HCT116 (cell line): ENCODE data around the gene MYBPC1. TPM values are rescaled to one million over a fixed set of nuclear protein-coding genes. Genes with fewer than 3 reads are reported as not detected.

Experiments
- ATAC-seq: fragments of 200-7000 bp; cut with Tn5 transposase; 2 replicates; pipeline ENCODE4 v1.9.1; 2020; ENCODE audit warnings: mild to moderate bottlenecking, moderate library complexity
- BruUV-seq: library from RNA; stranded (reverse); fragments of 400-500 nt; replicated peaks from 2 replicates; lab custom pipeline; 2021; lab: Mats Ljungman, UMichigan
- CTCF ChIA-PET: fragments of 300-600 bp; sonication (Branson Sonifier 250); formaldehyde crosslinking; loops from one replicate; lab custom pipeline; 2021; ENCODE audit warnings: antibody characterized with exemption; lab: Charles Lee
- POLR2A ChIA-PET: fragments of 300-600, 350-600 bp; sonication (Branson Sonifier 250); formaldehyde crosslinking; loops from one replicate; lab custom pipeline; 2021; ENCODE audit warnings: antibody characterized with exemption; lab: Charles Lee
- RAD21 ChIA-PET, 2 experiments: fragments of 300-600 bp; sonication (Branson Sonifier 250); formaldehyde crosslinking; loops; one replicate each; lab custom pipeline; 2023; ENCODE audit warnings: low total read pairs in 2 of 2; ENCODE audit not compliant: uncharacterized antibody in 2 of 2, unreplicated experiment in 2 of 2, low non-redundant PET in 1 of 2; lab: Charles Lee
- DNase-seq: peaks from one replicate; pipeline ENCODE4 v3.0.0-alpha.2; 2010; ENCODE audit warnings: low read depth, low spot score
- H2AFZ ChIP-seq: fragments of 200-600 bp; shearing (Covaris generic), sonication (generic); 2 replicates; pipeline ENCODE4 v1.6.1; 2017; ENCODE audit warnings: low read depth, mixed run types, mixed read lengths, antibody characterized with exemption, low read length; ENCODE audit not compliant: poor library complexity, severe bottlenecking
- H3K27ac ChIP-seq: 2 replicates; pipeline ENCODE4 v1.5.1; 2012; ENCODE audit warnings: low read depth, low read length
- H3K27me3 ChIP-seq: fragments of 200-600 bp; sonication (generic); 2 replicates; pipeline ENCODE4 v1.6.1; 2016; ENCODE audit warnings: mixed run types, low read length, mixed read lengths; ENCODE audit not compliant: insufficient read depth
- H3K36me3 ChIP-seq, 2 experiments: fragments of 200-500 bp in 1 of 2; fragments of 200-600 bp in 1 of 2; sonication (Bioruptor generic) in 1 of 2; sonication (generic) in 1 of 2; 2 replicates each; pipeline versions ENCODE4 v1.5.1 to v1.6.1; 2014 to 2016; ENCODE audit warnings: low read length in 2 of 2, inconsistent platforms in 1 of 2, mixed read lengths in 1 of 2, mixed run types in 1 of 2; ENCODE audit not compliant: insufficient read depth in 2 of 2, control insufficient read depth in 1 of 2
- H3K4me1 ChIP-seq, 2 experiments: fragments of 200-600 bp in 1 of 2; sonication (generic) in 1 of 2; 2 replicates each; pipeline versions ENCODE4 v1.5.1 to v1.6.1; 2012 to 2017; ENCODE audit warnings: low read length in 2 of 2, inconsistent platforms in 1 of 2, mild to moderate bottlenecking in 1 of 2, mixed read lengths in 1 of 2, mixed run types in 1 of 2, moderate library complexity in 1 of 2; ENCODE audit not compliant: insufficient read depth in 2 of 2, control insufficient read depth in 1 of 2
- H3K4me2 ChIP-seq: fragments of 200-600 bp; sonication (generic); 2 replicates; pipeline ENCODE4 v1.6.1; 2017; ENCODE audit warnings: mixed run types, low read length, mixed read lengths
- H3K4me3 ChIP-seq, 2 experiments: fragments of 200-600 bp in 1 of 2; sonication (generic) in 1 of 2; replicated peaks in 1 of 2; 2 replicates each; pipeline ENCODE4 v1.5.1; 2011 to 2016; ENCODE audit warnings: low read length in 2 of 2, control low read depth in 1 of 2, low read depth in 1 of 2, mild to moderate bottlenecking in 1 of 2, mixed read lengths in 1 of 2, mixed run types in 1 of 2
- H3K79me2 ChIP-seq: fragments of 200-600 bp; sonication (generic); 2 replicates; pipeline ENCODE4 v1.6.1; 2017; ENCODE audit warnings: mild to moderate bottlenecking, mixed run types, low read length, moderate library complexity, mixed read lengths; ENCODE audit not compliant: insufficient read depth
- H3K9ac ChIP-seq: fragments of 200-600 bp; sonication (generic); 2 replicates; pipeline ENCODE4 v1.6.1; 2016; ENCODE audit warnings: low read length, mixed read lengths
- H3K9me2 ChIP-seq: fragments of 200-600 bp; sonication (generic), shearing (Covaris generic); 2 replicates; pipeline ENCODE4 v1.6.1; 2017; ENCODE audit warnings: mixed run types, mild to moderate bottlenecking, moderate library complexity; ENCODE audit not compliant: insufficient read depth
- H3K9me3 ChIP-seq, 2 experiments: fragments of 200-500 bp in 1 of 2; fragments of 200-600 bp in 1 of 2; sonication (Bioruptor generic) in 1 of 2; sonication (generic) in 1 of 2; 2 replicates each; pipeline ENCODE4 v1.6.1; 2014 to 2017; ENCODE audit warnings: low read length in 2 of 2, mixed read lengths in 2 of 2, inconsistent platforms in 1 of 2, low read depth in 1 of 2, mild to moderate bottlenecking in 1 of 2, mixed run types in 1 of 2, moderate library complexity in 1 of 2; ENCODE audit not compliant: control insufficient read depth in 1 of 2, insufficient read depth in 1 of 2
- H4K20me1 ChIP-seq: fragments of 200-600 bp; sonication (generic), shearing (Covaris generic); 2 replicates; pipeline ENCODE4 v1.6.1; 2017; ENCODE audit warnings: mixed run types, mild to moderate bottlenecking, moderate library complexity; ENCODE audit not compliant: insufficient read depth
- EGR1 ChIP-seq: IDR thresholded peaks from 2 replicates; pipeline ENCODE4 v1.6.1; 2012; ENCODE audit warnings: low read depth
- FOSL1 ChIP-seq: IDR thresholded peaks from 2 replicates; pipeline ENCODE4 v1.6.1; 2012; ENCODE audit warnings: low read depth
- JUND ChIP-seq: IDR thresholded peaks from 2 replicates; pipeline ENCODE4 v1.6.1; 2012
- RAD21 ChIP-seq: IDR thresholded peaks from 2 replicates; pipeline ENCODE4 v1.6.1; 2012; ENCODE audit warnings: low read depth, mild to moderate bottlenecking
- SP1 ChIP-seq: IDR thresholded peaks from 2 replicates; pipeline ENCODE4 v1.6.1; 2012; ENCODE audit warnings: low read depth
- SRF ChIP-seq: IDR thresholded peaks from 2 replicates; pipeline ENCODE4 v1.6.1; 2012; ENCODE audit warnings: low read depth
- YY1 ChIP-seq: IDR thresholded peaks from 2 replicates; pipeline ENCODE4 v1.6.1; 2011; ENCODE audit warnings: low read length, low read depth, moderate library complexity, mild to moderate bottlenecking; ENCODE audit not compliant: insufficient replicate concordance; ENCODE audit errors: extremely low read depth
- ZNF274 ChIP-seq: fragments of 200-500 bp; sonication (Bioruptor generic); IDR thresholded peaks from 2 replicates; pipeline ENCODE4 v1.6.1; 2014; ENCODE audit warnings: mild to moderate bottlenecking, low read depth, low read length, inconsistent platforms
- intact Hi-C: fragments of 100-400 bp; cut with micrococcal nuclease; formaldehyde crosslinking; loops from 2 replicates; pipeline ENCODE4 v1.10.0; 2022
- total RNA-seq: library from RNA; stranded (reverse); gene quantifications from one replicate; pipeline ENCODE4 v1.2.1, GENCODE V29; 2021; ENCODE audit not compliant: unreplicated experiment
- TF ChIP-seq, protein P1 (sequence below): IDR thresholded peaks from 2 replicates; pipeline ENCODE4 v1.6.1; 2012; ENCODE audit warnings: low read depth
- TF ChIP-seq, protein P2 (sequence below): IDR thresholded peaks from 2 replicates; pipeline ENCODE4 v1.6.1; 2012
- TF ChIP-seq, protein P3 (sequence below), 3 experiments: fragments of 200-600 bp in 1 of 3; sonication (generic) in 1 of 3; IDR thresholded peaks in 2 of 3; conservative IDR thresholded peaks in 1 of 3; 2 replicates each; pipeline ENCODE4 v1.5.1; 2012 to 2017; ENCODE audit warnings: low read depth in 2 of 3, low read length in 2 of 3, antibody characterized with exemption in 1 of 3, borderline replicate concordance in 1 of 3, control low read depth in 1 of 3, mild to moderate bottlenecking in 1 of 3, mixed read lengths in 1 of 3, mixed run types in 1 of 3, moderate library complexity in 1 of 3; ENCODE audit not compliant: insufficient read depth in 1 of 3

MYBPC1 gene
- total RNA-seq, 1 experiment from 2014 or later: not detected

DNA sequence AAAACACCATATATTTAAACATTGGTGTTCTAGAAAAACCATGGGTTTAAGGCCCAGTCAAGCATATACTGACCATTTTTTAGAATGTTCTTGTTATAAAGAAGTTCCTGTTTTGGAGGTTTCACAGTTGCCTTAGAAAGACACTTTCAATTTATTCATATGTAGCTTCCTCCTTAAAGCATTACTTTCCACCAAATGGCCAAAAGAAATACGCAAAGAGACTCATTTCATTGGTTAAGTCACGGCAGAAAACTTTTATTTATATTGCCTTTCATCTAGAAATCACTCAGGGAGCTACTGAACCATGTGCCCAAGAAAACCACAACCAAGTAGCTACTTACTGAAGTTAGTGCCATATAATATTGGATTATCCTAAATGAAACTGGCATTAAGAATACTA, 40.0 kb downstream of the MYBPC1 start:
- intact Hi-C loops: no loop called here
- no peaks in the 10 kb centered on the region for H3K9me2 ChIP-seq
- no peaks in the 10 kb centered on the region for H3K4me1 ChIP-seq
- H3K4me3 ChIP-seq: no peak overlapping the region
- ChIA-PET POLR2A (no interaction called here), RAD21 (no interaction called here), CTCF (no interaction called here)
- TF ChIP-seq EGR1 (no peak), JUND (no peak)
- TF ChIP-seq, protein P1, sequence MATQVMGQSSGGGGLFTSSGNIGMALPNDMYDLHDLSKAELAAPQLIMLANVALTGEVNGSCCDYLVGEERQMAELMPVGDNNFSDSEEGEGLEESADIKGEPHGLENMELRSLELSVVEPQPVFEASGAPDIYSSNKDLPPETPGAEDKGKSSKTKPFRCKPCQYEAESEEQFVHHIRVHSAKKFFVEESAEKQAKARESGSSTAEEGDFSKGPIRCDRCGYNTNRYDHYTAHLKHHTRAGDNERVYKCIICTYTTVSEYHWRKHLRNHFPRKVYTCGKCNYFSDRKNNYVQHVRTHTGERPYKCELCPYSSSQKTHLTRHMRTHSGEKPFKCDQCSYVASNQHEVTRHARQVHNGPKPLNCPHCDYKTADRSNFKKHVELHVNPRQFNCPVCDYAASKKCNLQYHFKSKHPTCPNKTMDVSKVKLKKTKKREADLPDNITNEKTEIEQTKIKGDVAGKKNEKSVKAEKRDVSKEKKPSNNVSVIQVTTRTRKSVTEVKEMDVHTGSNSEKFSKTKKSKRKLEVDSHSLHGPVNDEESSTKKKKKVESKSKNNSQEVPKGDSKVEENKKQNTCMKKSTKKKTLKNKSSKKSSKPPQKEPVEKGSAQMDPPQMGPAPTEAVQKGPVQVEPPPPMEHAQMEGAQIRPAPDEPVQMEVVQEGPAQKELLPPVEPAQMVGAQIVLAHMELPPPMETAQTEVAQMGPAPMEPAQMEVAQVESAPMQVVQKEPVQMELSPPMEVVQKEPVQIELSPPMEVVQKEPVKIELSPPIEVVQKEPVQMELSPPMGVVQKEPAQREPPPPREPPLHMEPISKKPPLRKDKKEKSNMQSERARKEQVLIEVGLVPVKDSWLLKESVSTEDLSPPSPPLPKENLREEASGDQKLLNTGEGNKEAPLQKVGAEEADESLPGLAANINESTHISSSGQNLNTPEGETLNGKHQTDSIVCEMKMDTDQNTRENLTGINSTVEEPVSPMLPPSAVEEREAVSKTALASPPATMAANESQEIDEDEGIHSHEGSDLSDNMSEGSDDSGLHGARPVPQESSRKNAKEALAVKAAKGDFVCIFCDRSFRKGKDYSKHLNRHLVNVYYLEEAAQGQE: no peak
- H3K27me3 ChIP-seq: no peaks in the 10 kb centered on the region
- no TSS peak for BruUV-seq
- no peak for DNase-seq
- H3K27ac ChIP-seq: no peak overlapping the region
- H3K9ac ChIP-seq: no peak overlapping the region
- H4K20me1 ChIP-seq: no peaks in the 10 kb centered on the region
- H3K4me2 ChIP-seq: no peak overlapping the region
- ATAC-seq: no peak
- H2AFZ ChIP-seq: no peak overlapping the region
- H3K9me3 ChIP-seq: no peaks in the 10 kb centered on the region
- H3K79me2 ChIP-seq: no peaks in the 10 kb centered on the region
- no peaks in the 10 kb centered on the region for H3K36me3 ChIP-seq

DNA sequence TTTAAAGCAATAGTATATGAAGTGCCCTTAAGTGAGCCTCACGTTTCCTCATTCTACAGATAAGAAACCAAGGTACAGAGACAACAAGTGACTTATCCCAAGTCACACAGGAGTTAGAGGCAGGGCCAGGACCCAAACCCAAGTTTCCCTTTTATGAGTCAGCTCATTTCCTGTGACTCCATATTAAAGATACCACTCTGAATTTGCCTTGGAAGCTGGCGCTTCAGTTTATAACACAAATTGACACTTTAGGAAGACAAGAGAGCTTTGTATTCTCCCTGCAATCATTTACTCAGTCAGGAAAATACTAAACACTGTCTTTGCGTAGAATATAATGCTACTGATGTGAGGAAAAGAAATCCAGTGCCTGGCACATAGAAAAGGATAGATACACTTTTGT, 43.2 kb downstream of the MYBPC1 start:
- H3K9me3 ChIP-seq: no peaks in the 10 kb centered on the region
- DNase-seq: no peak
- no peaks in the 10 kb centered on the region for H3K27me3 ChIP-seq
- H2AFZ ChIP-seq: no peak overlapping the region
- H3K4me3 ChIP-seq: no peak overlapping the region
- no peaks in the 10 kb centered on the region for H3K9me2 ChIP-seq
- ChIA-PET CTCF (no interaction called here), RAD21 (no interaction called here), POLR2A (no interaction called here)
- no peaks in the 10 kb centered on the region for H4K20me1 ChIP-seq
- BruUV-seq: no TSS peak
- intact Hi-C loops: no loop called here
- H3K36me3 ChIP-seq: no peaks in the 10 kb centered on the region
- no peaks in the 10 kb centered on the region for H3K4me1 ChIP-seq
- no peak overlapping the region for H3K27ac ChIP-seq
- ATAC-seq: no peak
- H3K9ac ChIP-seq: no peak overlapping the region
- TF ChIP-seq EGR1 (no peak), ZNF274 (no peak), SP1 (no peak), RAD21 (no peak), FOSL1 (no peak), YY1 (no peak), SRF (no peak)
- TF ChIP-seq, protein P2, sequence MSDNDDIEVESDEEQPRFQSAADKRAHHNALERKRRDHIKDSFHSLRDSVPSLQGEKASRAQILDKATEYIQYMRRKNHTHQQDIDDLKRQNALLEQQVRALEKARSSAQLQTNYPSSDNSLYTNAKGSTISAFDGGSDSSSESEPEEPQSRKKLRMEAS: no peak
- TF ChIP-seq, protein P1: no peak
- TF ChIP-seq, protein P3, sequence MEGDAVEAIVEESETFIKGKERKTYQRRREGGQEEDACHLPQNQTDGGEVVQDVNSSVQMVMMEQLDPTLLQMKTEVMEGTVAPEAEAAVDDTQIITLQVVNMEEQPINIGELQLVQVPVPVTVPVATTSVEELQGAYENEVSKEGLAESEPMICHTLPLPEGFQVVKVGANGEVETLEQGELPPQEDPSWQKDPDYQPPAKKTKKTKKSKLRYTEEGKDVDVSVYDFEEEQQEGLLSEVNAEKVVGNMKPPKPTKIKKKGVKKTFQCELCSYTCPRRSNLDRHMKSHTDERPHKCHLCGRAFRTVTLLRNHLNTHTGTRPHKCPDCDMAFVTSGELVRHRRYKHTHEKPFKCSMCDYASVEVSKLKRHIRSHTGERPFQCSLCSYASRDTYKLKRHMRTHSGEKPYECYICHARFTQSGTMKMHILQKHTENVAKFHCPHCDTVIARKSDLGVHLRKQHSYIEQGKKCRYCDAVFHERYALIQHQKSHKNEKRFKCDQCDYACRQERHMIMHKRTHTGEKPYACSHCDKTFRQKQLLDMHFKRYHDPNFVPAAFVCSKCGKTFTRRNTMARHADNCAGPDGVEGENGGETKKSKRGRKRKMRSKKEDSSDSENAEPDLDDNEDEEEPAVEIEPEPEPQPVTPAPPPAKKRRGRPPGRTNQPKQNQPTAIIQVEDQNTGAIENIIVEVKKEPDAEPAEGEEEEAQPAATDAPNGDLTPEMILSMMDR (IDR thresholded peaks at IDR 0.05 in 2 of 3, conservative IDR thresholded peaks at IDR 0.05 in 1 of 3; ENCODE audit: borderline replicate concordance in 1 of 3, insufficient read depth in 1 of 3, low read depth in 2 of 3, low read length in 2 of 3): no peak
- H3K79me2 ChIP-seq: no peaks in the 10 kb centered on the region
- no peak overlapping the region for H3K4me2 ChIP-seq
